ENCODE data around the gene CLSTN2.

GRCh38 chr3:140442621-140443020 is 507.6 kb downstream of the CLSTN2 start:
- TF ChIP-seq POLR2AphosphoS5 (IDR thresholded peaks at IDR 0.05; ENCODE audit: low read depth, low read length) (no peak), TAF1 (IDR thresholded peaks at IDR 0.05; ENCODE audit: borderline replicate concordance, insufficient read depth, low read length) (no peak), REST (IDR thresholded peaks at IDR 0.05; ENCODE audit: insufficient read depth in 1 of 2, low read depth in 2 of 2, low read length in 2 of 2) (no peak), SIN3A (IDR thresholded peaks at IDR 0.05; ENCODE audit: borderline replicate concordance, insufficient read depth, low read length) (no peak)
